DLD1 (cell line): ENCODE data around the gene UQCC2.

Experiments used
- in situ Hi-C: cut with HindIII; loops from 2 replicates; pipeline ENCODE4 v1.10.0; 2017; ENCODE audit warnings: low sequenced_read_pairs

The UQCC2 gene

GRCh38 chr6:33708516-33709204 lies 2.8 kb downstream of the UQCC2 start:
- in situ Hi-C loops = no loop called here

GRCh38 chr6:33707771-33708170 lies 3.7 kb downstream of the UQCC2 start:
- in situ Hi-C loops = no loop called here

- in situ Hi-C loops = no loop called here
Observed at GRCh38 chr6:33705955-33706725, 5.4 kb downstream of the UQCC2 start.

GRCh38 chr6:33705268-33705885 lies 6.1 kb downstream of the UQCC2 start:
- in situ Hi-C loops = no loop called here

GRCh38 chr6:33704215-33705066 lies 7.1 kb downstream of the UQCC2 start:
- in situ Hi-C loops = no loop called here

GRCh38 chr6:33702345-33702977 lies 9.0 kb downstream of the UQCC2 start:
- in situ Hi-C loops = no loop called here

- in situ Hi-C loops = no loop called here
Observed at GRCh38 chr6:33700391-33701050, 11.0 kb downstream of the UQCC2 start.

GRCh38 chr6:33699739-33700138 lies 11.8 kb downstream of the UQCC2 start:
- in situ Hi-C loops = no loop called here

- in situ Hi-C loops = no loop called here
Observed at GRCh38 chr6:33699131-33699530, 12.4 kb downstream of the UQCC2 start.

- in situ Hi-C loops = no loop called here
Observed at GRCh38 chr6:33698494-33698893, 13.0 kb downstream of the UQCC2 start.

- in situ Hi-C loops = no loop called here
Observed at GRCh38 chr6:33697845-33698244, 13.7 kb downstream of the UQCC2 start.

GRCh38 chr6:33696548-33697518 lies 14.7 kb downstream of the UQCC2 start:
- in situ Hi-C loops = no loop called here

- in situ Hi-C loops = no loop called here
Observed at GRCh38 chr6:33696076-33696475, 15.4 kb downstream of the UQCC2 start.

GRCh38 chr6:33695451-33695887 lies 16.0 kb downstream of the UQCC2 start:
- in situ Hi-C loops = no loop called here

GRCh38 chr6:33694977-33695376 lies 16.5 kb downstream of the UQCC2 start:
- in situ Hi-C loops = no loop called here

GRCh38 chr6:33694401-33694931 lies 17.0 kb downstream of the UQCC2 start:
- in situ Hi-C loops = no loop called here

GRCh38 chr6:33693186-33694105 lies 18.1 kb downstream of the UQCC2 start:
- in situ Hi-C loops = no loop called here

- in situ Hi-C loops = no loop called here
Observed at GRCh38 chr6:33692760-33693158, 18.7 kb downstream of the UQCC2 start.
